ENCODE results near the gene RAB10.

The RAB10 gene

GRCh38 chr2:26184555-26185303 lies 150.8 kb downstream of the RAB10 start:
- DNase-seq = peak; percentile 68

GRCh38 chr2:26185304-26185928 lies 151.5 kb downstream of the RAB10 start:
- DNase-seq = no peak

- no peak for DNase-seq
These were observed 152.3 kb downstream of the RAB10 start for GRCh38 chr2:26185954-26186770.

Measured in NCI-H1092 treated with DMSO at 0.1 percent for 48 hours (cell line).